Panc1 (cell line): ENCODE data around the gene ANK3. TPM values are rescaled to one million over a fixed set of nuclear protein-coding genes. Genes with fewer than 3 reads are reported as not detected.

Experiments
- ATAC-seq: fragments of 200-7000 bp; cut with Tn5 transposase; 2 replicates; pipeline ENCODE4 v1.9.1; 2020; ENCODE audit warnings: mild to moderate bottlenecking, moderate library complexity
- BruUV-seq: library from RNA; stranded (reverse); fragments of 400-500 nt; replicated peaks from 2 replicates; lab custom pipeline; 2021; lab: Mats Ljungman, UMichigan
- CTCF ChIA-PET: fragments of 300-600 bp; sonication (Branson Sonifier 250); formaldehyde crosslinking; loops from one replicate; lab custom pipeline; 2022; ENCODE audit warnings: antibody characterized with exemption; lab: Charles Lee
- POLR2A ChIA-PET: fragments of 300-600 bp; sonication (Branson Sonifier 250); formaldehyde crosslinking; loops from one replicate; lab custom pipeline; 2022; ENCODE audit warnings: antibody characterized with exemption; lab: Charles Lee
- DNase-seq: peaks from one replicate; pipeline ENCODE4 v3.0.0-alpha.2; 2010; ENCODE audit warnings: low read depth, low spot score
- H3K27ac ChIP-seq: 2 replicates; pipeline ENCODE4 v1.5.1; 2011; ENCODE audit warnings: mild to moderate bottlenecking, low read length, inconsistent platforms
- H3K27me3 ChIP-seq: fragments of 200-500 bp; sonication (Bioruptor generic); 2 replicates; pipeline ENCODE4 v1.6.0; 2014; ENCODE audit warnings: low read length, inconsistent platforms; ENCODE audit not compliant: control insufficient read depth, insufficient read depth
- H3K36me3 ChIP-seq: fragments of 200-500 bp; sonication (Bioruptor generic); 2 replicates; pipeline ENCODE4 v1.5.1; 2014; ENCODE audit warnings: inconsistent platforms, mild to moderate bottlenecking, low read length, moderate library complexity; ENCODE audit not compliant: control insufficient read depth, insufficient read depth
- H3K4me1 ChIP-seq: 2 replicates; pipeline ENCODE4 v1.5.1; 2011; ENCODE audit warnings: inconsistent platforms, mild to moderate bottlenecking, low read length, moderate library complexity; ENCODE audit not compliant: control insufficient read depth, insufficient read depth
- H3K4me3 ChIP-seq, 2 experiments: 2 replicates each; pipeline ENCODE4 v1.5.1; 2011 to 2012; ENCODE audit warnings: low read depth in 2 of 2, low read length in 2 of 2, mild to moderate bottlenecking in 2 of 2, inconsistent platforms in 1 of 2, moderate library complexity in 1 of 2
- H3K9me3 ChIP-seq: fragments of 200-500 bp; sonication (Bioruptor generic); 2 replicates; pipeline ENCODE4 v1.5.1; 2014; ENCODE audit warnings: low read depth, mild to moderate bottlenecking, inconsistent platforms, low read length, moderate library complexity; ENCODE audit not compliant: control insufficient read depth, insufficient read depth
- POLR2AphosphoS5 ChIP-seq: IDR thresholded peaks from 2 replicates; pipeline ENCODE4 v1.6.1; 2012; ENCODE audit warnings: mild to moderate bottlenecking, low read depth, low read length, moderate library complexity
- TCF7L2 ChIP-seq: IDR thresholded peaks from 2 replicates; pipeline ENCODE4 v1.6.1; 2011; ENCODE audit warnings: mild to moderate bottlenecking, low read depth, low read length, inconsistent platforms
- in situ Hi-C: cut with HindIII; loops from 2 replicates; pipeline ENCODE4 v1.10.0; 2016; ENCODE audit warnings: low sequenced_read_pairs, low pct_unique_long_range_greater_than_20kb
- intact Hi-C: fragments of 100-400 bp; cut with micrococcal nuclease; formaldehyde crosslinking; loops from one replicate; pipeline ENCODE4 v1.10.0; 2022; ENCODE audit not compliant: unreplicated experiment
- total RNA-seq: library from RNA; stranded (reverse); gene quantifications from one replicate; pipeline ENCODE4 v1.2.1, GENCODE V29; 2021; ENCODE audit not compliant: unreplicated experiment
- TF ChIP-seq, protein P1 (sequence below): fragments of 450-650 bp; IDR thresholded peaks from 2 replicates; pipeline ENCODE4 v1.5.1; 2017; ENCODE audit warnings: mild to moderate bottlenecking
- TF ChIP-seq, protein P2 (sequence below), 2 experiments: IDR thresholded peaks; 2 replicates each; pipeline ENCODE4 v1.6.1; 2011 to 2012; ENCODE audit warnings: low read depth in 2 of 2, control low read depth in 1 of 2, low read length in 1 of 2, mild to moderate bottlenecking in 1 of 2, moderate library complexity in 1 of 2; ENCODE audit not compliant: insufficient read depth in 1 of 2

The ANK3 gene
- total RNA-seq, 1 experiment from 2014 or later: 2.5 TPM

DNA sequence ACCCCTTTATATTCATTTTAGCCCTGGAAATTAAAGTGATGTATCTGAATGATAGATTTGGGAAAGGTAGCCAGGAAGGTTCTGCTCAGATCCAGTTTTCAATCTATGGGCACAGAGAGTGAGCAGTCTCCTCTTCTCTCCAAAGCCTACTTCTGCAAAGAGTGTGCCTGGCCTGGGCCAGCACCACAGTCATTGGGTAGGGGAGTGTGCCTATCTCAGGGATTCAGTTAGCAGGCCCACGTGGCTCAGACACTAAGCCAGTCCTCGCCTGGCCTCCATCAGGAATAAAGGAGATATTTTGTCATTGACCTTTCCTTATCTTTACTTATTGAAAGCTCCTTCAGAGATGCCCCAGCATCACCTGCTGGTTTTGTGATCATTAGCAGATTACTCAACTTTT lies 267.5 kb downstream of the ANK3 start:
- H3K27me3 ChIP-seq: no peaks in the 10 kb centered on the region
- BruUV-seq: no TSS peak
- no peaks in the 10 kb centered on the region for H3K36me3 ChIP-seq
- H3K9me3 ChIP-seq: no peaks in the 10 kb centered on the region
- H3K4me1 ChIP-seq: no peaks in the 10 kb centered on the region
- no peak overlapping the region for H3K27ac ChIP-seq
- DNase-seq (no peak), ATAC-seq (no peak)
- TF ChIP-seq POLR2AphosphoS5: no peak
- TF ChIP-seq, protein P1, sequence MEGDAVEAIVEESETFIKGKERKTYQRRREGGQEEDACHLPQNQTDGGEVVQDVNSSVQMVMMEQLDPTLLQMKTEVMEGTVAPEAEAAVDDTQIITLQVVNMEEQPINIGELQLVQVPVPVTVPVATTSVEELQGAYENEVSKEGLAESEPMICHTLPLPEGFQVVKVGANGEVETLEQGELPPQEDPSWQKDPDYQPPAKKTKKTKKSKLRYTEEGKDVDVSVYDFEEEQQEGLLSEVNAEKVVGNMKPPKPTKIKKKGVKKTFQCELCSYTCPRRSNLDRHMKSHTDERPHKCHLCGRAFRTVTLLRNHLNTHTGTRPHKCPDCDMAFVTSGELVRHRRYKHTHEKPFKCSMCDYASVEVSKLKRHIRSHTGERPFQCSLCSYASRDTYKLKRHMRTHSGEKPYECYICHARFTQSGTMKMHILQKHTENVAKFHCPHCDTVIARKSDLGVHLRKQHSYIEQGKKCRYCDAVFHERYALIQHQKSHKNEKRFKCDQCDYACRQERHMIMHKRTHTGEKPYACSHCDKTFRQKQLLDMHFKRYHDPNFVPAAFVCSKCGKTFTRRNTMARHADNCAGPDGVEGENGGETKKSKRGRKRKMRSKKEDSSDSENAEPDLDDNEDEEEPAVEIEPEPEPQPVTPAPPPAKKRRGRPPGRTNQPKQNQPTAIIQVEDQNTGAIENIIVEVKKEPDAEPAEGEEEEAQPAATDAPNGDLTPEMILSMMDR: no peak
- TF ChIP-seq TCF7L2: no peak
- ChIA-PET POLR2A (no interaction called here), CTCF (no interaction called here)
- no peak overlapping the region for H3K4me3 ChIP-seq
- in situ Hi-C loops (no loop called here), intact Hi-C loops (no loop called here)

DNA sequence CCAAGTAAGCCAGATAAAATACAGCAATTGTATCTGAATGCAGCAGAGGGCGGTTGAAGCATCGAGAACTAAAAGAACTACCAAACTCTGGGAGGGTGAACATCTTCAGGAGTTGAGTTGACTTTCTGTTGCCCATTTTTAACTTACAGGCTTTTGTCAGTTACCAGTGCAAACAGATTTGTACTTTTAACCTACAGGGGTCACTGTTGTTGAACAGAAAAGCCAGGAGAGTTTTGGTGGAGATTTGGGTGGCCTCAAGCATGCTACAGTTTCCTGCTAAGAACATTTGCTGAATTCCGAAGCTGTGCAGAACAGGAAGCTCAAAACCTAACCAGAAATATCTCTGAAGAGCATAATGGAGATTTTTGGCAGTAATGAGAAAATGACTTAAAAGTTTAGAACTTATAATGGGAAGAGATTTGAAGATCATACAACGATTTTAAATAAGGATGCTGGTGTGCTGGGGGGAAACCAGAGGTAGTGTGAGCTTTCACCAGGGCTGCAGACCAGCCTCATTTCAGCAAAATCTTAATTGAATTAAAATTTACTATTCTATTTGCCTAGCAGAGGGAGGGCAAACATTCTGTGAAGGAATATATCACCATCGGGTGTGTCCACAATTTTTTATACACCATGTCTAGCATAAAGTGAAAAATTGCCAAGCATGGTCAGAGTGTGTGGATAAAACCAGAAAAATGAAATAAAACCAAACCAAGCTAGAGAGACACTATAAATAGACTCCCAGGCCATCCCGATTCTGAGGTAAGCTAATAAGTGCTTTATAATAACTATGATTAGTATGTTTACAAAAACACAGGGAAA lies 274.7 kb downstream of the ANK3 start:
- POLR2A ChIA-PET: no interaction called here
- H3K36me3 ChIP-seq: no peaks in the 10 kb centered on the region
- BruUV-seq: no TSS peak
- TF ChIP-seq, protein P1: peak; percentile 69
- TF ChIP-seq, protein P2, sequence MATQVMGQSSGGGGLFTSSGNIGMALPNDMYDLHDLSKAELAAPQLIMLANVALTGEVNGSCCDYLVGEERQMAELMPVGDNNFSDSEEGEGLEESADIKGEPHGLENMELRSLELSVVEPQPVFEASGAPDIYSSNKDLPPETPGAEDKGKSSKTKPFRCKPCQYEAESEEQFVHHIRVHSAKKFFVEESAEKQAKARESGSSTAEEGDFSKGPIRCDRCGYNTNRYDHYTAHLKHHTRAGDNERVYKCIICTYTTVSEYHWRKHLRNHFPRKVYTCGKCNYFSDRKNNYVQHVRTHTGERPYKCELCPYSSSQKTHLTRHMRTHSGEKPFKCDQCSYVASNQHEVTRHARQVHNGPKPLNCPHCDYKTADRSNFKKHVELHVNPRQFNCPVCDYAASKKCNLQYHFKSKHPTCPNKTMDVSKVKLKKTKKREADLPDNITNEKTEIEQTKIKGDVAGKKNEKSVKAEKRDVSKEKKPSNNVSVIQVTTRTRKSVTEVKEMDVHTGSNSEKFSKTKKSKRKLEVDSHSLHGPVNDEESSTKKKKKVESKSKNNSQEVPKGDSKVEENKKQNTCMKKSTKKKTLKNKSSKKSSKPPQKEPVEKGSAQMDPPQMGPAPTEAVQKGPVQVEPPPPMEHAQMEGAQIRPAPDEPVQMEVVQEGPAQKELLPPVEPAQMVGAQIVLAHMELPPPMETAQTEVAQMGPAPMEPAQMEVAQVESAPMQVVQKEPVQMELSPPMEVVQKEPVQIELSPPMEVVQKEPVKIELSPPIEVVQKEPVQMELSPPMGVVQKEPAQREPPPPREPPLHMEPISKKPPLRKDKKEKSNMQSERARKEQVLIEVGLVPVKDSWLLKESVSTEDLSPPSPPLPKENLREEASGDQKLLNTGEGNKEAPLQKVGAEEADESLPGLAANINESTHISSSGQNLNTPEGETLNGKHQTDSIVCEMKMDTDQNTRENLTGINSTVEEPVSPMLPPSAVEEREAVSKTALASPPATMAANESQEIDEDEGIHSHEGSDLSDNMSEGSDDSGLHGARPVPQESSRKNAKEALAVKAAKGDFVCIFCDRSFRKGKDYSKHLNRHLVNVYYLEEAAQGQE (IDR thresholded peaks at IDR 0.05; ENCODE audit: insufficient read depth in 1 of 2, low read depth in 2 of 2, low read length in 1 of 2): no peak
- no peaks in the 10 kb centered on the region; the same call in 1 of the 2 replicates for H3K27me3 ChIP-seq
- in situ Hi-C loops (no loop called here), intact Hi-C loops (loop anchor here (10.0 kb wide), 1 partner anchor 60 kb away; no protein-coding TSS in a partner anchor)
- no peaks in the 10 kb centered on the region for H3K9me3 ChIP-seq
- ATAC-seq (no peak), DNase-seq (no peak)
- H3K27ac ChIP-seq: no peak overlapping the region
- no peak overlapping the region for H3K4me3 ChIP-seq
- H3K4me1 ChIP-seq: no peaks in the 10 kb centered on the region
- CTCF ChIA-PET: no interaction called here
